A673 (cell line): ENCODE results near the gene LSM2. TPM values are rescaled to one million over a fixed set of nuclear protein-coding genes. Genes with fewer than 3 reads are reported as not detected.

Source experiments
- BruUV-seq: library from RNA; stranded (reverse); fragments of 400-500 nt; replicated peaks from 2 replicates; lab custom pipeline; 2021; lab: Mats Ljungman, UMichigan
- CTCF ChIA-PET: fragments of 300-600 bp; sonication (Branson Sonifier 250); formaldehyde crosslinking; loops from one replicate; lab custom pipeline; 2022; ENCODE audit warnings: antibody characterized with exemption; lab: Charles Lee
- POLR2A ChIA-PET: fragments of 300-600 bp; sonication (Branson Sonifier 250); formaldehyde crosslinking; loops from one replicate; lab custom pipeline; 2022; ENCODE audit warnings: antibody characterized with exemption; ENCODE audit not compliant: low non-redundant PET; lab: Charles Lee
- DNase-seq: peaks from one replicate; pipeline ENCODE4 v3.0.0-alpha.2; 2015; ENCODE audit warnings: low spot score
- H3K27ac ChIP-seq: fragments of 200-600 bp; sonication (generic); 2 replicates; pipeline ENCODE4 v1.5.1; 2016; ENCODE audit warnings: mixed run types, low read depth, mild to moderate bottlenecking, mixed read lengths, antibody characterized with exemption, low read length; ENCODE audit not compliant: poor library complexity, severe bottlenecking
- H3K27me3 ChIP-seq: fragments of 200-600 bp; sonication (generic); replicated peaks from 2 replicates; pipeline ENCODE4 v1.6.1; 2017; ENCODE audit warnings: mixed run types, low read depth, mild to moderate bottlenecking, mixed read lengths, antibody characterized with exemption, low read length; ENCODE audit not compliant: insufficient read depth, poor library complexity
- H3K36me3 ChIP-seq: fragments of 200-600 bp; sonication (generic); 2 replicates; pipeline ENCODE4 v1.6.1; 2016; ENCODE audit warnings: mixed run types, mild to moderate bottlenecking, mixed read lengths, antibody characterized with exemption, low read length; ENCODE audit not compliant: insufficient read depth, poor library complexity, severe bottlenecking
- H3K4me1 ChIP-seq: fragments of 200-600 bp; sonication (generic); 2 replicates; pipeline ENCODE4 v1.6.1; 2017; ENCODE audit warnings: mixed run types, mild to moderate bottlenecking, mixed read lengths, antibody characterized with exemption, low read length; ENCODE audit not compliant: insufficient read depth, poor library complexity, severe bottlenecking
- H3K4me3 ChIP-seq: fragments of 200-600 bp; sonication (generic); 2 replicates; pipeline ENCODE4 v1.5.1; 2016; ENCODE audit warnings: low read depth, mixed run types, mild to moderate bottlenecking, mixed read lengths, low read length; ENCODE audit not compliant: poor library complexity, severe bottlenecking
- H3K9me3 ChIP-seq: fragments of 200-600 bp; sonication (generic); 2 replicates; pipeline ENCODE4 v1.6.1; 2016; ENCODE audit warnings: mixed run types, low read depth, mild to moderate bottlenecking, mixed read lengths, antibody characterized with exemption, low read length; ENCODE audit not compliant: poor library complexity, severe bottlenecking
- CTCF ChIP-seq: fragments of 300-800, 200-600 bp; sonication (generic); conservative IDR thresholded peaks from 2 replicates; pipeline ENCODE4 v1.5.1; 2017; ENCODE audit warnings: low read depth, mild to moderate bottlenecking, antibody characterized with exemption, low read length, moderate library complexity, mixed read lengths
- EZH2 ChIP-seq: fragments of 200-600 bp; sonication (generic); IDR thresholded peaks from 2 replicates; pipeline ENCODE4 v1.6.1; 2017; ENCODE audit warnings: borderline replicate concordance, low read depth, mild to moderate bottlenecking, mixed read lengths, antibody characterized with exemption, low read length; ENCODE audit not compliant: poor library complexity, severe bottlenecking
- intact Hi-C: fragments of 100-400 bp; cut with micrococcal nuclease; formaldehyde crosslinking; loops from one replicate; pipeline ENCODE4 v1.10.0; 2022; ENCODE audit not compliant: unreplicated experiment
- total RNA-seq: library from RNA; stranded (reverse); gene quantifications from 2 replicates; pipeline ENCODE4 v1.2.3, GENCODE V29; 2021

The LSM2 gene
- total RNA-seq, 1 experiment from 2014 or later: 99.8 TPM

GRCh38 chr6:31762356-31762755 lies 44.4 kb downstream of the LSM2 start, which contains the start of gene SAPCD1:
TSS of gene SAPCD1 (plus strand) at chr6:31762656. CDS start at chr6:31763055, 399 bp downstream.
- Histone ChIP-seq H3K4me1 (no peaks in the 10 kb centered on the region), H3K27ac (peak within 1 kb of the TSS; percentile 57), H3K9me3 (no peaks in the 10 kb centered on the region), H3K36me3 (peaks cover 59% of the 10 kb centered on the region), H3K27me3 (no peaks in the 10 kb centered on the region), H3K4me3 (no peak within 1 kb of the TSS)
- DNase-seq: no peak
- no TSS peak for BruUV-seq
- ChIA-PET CTCF (no interaction called here), POLR2A (no interaction called here)
- intact Hi-C loops: no loop called here
- no peak for TF ChIP-seq CTCF
- TF ChIP-seq EZH2: no peak

GRCh38 chr6:31761343-31761742 lies 45.4 kb downstream of the LSM2 start:
- Histone ChIP-seq H3K4me3 (no peak overlapping the region), H3K27ac (no peak overlapping the region), H3K4me1 (no peaks in the 10 kb centered on the region), H3K36me3 (peaks cover 59% of the 10 kb centered on the region), H3K27me3 (no peaks in the 10 kb centered on the region), H3K9me3 (no peaks in the 10 kb centered on the region)
- intact Hi-C loops: no loop called here
- no peak for DNase-seq
- BruUV-seq: no TSS peak
- CTCF ChIA-PET: no interaction called here
- TF ChIP-seq CTCF (no peak), EZH2 (no peak)
- POLR2A ChIA-PET: no interaction called here

- ChIA-PET POLR2A (interaction anchor here (0.6 kb wide), 1 partner anchor 9 kb away, joined by 6 read pairs; no protein-coding TSS in a partner anchor), CTCF (no interaction called here)
- no peak overlapping the region for H3K4me3 ChIP-seq
- H3K9me3 ChIP-seq: no peaks in the 10 kb centered on the region
- peaks cover 59% of the 10 kb centered on the region for H3K36me3 ChIP-seq
- no peak for DNase-seq
- intact Hi-C loops: no loop called here
- no peak for TF ChIP-seq EZH2
- no peak for TF ChIP-seq CTCF
- H3K27ac ChIP-seq: no peak overlapping the region
- no peaks in the 10 kb centered on the region for H3K4me1 ChIP-seq
- no TSS peak for BruUV-seq
- H3K27me3 ChIP-seq: no peaks in the 10 kb centered on the region
Observed at GRCh38 chr6:31760790-31761189, 46.0 kb downstream of the LSM2 start.
